Fibroblast of mammary gland (primary cell): ENCODE results near the gene SCUBE1.

Experiments
- DNase-seq: peaks from one replicate; pipeline ENCODE4 v3.0.0-alpha.2; 2010; ENCODE audit warnings: low read depth
- H3K4me3 ChIP-seq: 2 replicates; pipeline ENCODE4 v1.5.1; 2011; ENCODE audit warnings: low read depth, mild to moderate bottlenecking, low read length, moderate library complexity; ENCODE audit not compliant: control insufficient read depth
- TF ChIP-seq, protein P1 (sequence below): conservative IDR thresholded peaks from 2 replicates; pipeline ENCODE4 v1.5.1; 2011; ENCODE audit warnings: low read depth, low read length, inconsistent platforms; ENCODE audit not compliant: control insufficient read depth, insufficient read depth

Gene SCUBE1

GRCh38 chr22:43343262-43343669 lies at the start of gene SCUBE1:
SCUBE1 (minus strand) TSS chr22:43343372; CDS start chr22:43343261, 111 bp downstream.
- DNase-seq: peak; percentile 7
- TF ChIP-seq, protein P1, sequence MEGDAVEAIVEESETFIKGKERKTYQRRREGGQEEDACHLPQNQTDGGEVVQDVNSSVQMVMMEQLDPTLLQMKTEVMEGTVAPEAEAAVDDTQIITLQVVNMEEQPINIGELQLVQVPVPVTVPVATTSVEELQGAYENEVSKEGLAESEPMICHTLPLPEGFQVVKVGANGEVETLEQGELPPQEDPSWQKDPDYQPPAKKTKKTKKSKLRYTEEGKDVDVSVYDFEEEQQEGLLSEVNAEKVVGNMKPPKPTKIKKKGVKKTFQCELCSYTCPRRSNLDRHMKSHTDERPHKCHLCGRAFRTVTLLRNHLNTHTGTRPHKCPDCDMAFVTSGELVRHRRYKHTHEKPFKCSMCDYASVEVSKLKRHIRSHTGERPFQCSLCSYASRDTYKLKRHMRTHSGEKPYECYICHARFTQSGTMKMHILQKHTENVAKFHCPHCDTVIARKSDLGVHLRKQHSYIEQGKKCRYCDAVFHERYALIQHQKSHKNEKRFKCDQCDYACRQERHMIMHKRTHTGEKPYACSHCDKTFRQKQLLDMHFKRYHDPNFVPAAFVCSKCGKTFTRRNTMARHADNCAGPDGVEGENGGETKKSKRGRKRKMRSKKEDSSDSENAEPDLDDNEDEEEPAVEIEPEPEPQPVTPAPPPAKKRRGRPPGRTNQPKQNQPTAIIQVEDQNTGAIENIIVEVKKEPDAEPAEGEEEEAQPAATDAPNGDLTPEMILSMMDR: no peak
- H3K4me3 ChIP-seq: no peak within 1 kb of the TSS

GRCh38 chr22:43392385-43392989 lies 49.3 kb upstream of the SCUBE1 start:
- TF ChIP-seq, protein P1: no peak
- H3K4me3 ChIP-seq: no peak overlapping the region
- DNase-seq: no peak

- DNase-seq: no peak
- no peak overlapping the region for H3K4me3 ChIP-seq
- TF ChIP-seq, protein P1: no peak
These were observed 48.1 kb upstream of the SCUBE1 start for GRCh38 chr22:43391306-43391705.

DNA sequence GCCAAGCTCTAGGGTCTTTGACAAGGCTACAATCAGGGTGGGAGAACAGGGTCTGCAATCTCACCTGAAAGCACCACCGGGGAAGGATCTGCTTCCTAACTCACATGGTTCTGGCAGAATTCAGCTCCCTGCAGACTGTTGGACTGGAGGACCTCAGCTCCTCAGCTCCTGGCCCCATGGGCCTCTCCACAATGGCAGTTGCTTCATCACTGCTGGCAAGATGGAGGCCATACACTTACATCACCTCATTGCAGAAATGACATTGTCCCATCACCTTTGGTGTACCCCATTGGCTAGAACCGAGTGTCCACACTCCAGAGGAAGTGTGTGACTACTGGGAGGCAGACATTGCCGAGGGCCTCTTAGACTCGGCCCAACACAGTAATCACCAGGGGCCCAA lies 47.7 kb upstream of the SCUBE1 start:
- H3K4me3 ChIP-seq: no peak overlapping the region
- TF ChIP-seq, protein P1: no peak
- DNase-seq: no peak

DNA sequence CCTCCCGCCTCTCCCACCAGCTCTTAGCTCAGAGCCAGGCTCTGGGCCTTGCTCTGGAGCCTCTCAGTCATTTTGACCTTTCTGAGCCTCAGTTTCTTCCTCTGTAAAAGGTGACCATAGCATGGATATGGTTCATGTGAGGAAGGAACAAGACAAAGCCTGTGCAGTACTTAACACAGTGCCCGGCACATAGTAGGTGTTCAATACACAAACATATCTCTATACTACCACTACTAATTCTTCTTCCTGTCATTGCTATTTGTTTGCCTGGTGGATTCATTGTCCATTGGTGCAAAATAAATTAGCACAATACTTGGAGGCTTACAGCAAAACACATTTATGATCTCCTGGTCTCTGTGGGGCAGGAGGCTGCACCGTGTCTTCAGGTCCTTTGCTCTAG lies 47.0 kb upstream of the SCUBE1 start:
- DNase-seq: no peak
- TF ChIP-seq, protein P1: no peak
- H3K4me3 ChIP-seq: no peak overlapping the region

DNA sequence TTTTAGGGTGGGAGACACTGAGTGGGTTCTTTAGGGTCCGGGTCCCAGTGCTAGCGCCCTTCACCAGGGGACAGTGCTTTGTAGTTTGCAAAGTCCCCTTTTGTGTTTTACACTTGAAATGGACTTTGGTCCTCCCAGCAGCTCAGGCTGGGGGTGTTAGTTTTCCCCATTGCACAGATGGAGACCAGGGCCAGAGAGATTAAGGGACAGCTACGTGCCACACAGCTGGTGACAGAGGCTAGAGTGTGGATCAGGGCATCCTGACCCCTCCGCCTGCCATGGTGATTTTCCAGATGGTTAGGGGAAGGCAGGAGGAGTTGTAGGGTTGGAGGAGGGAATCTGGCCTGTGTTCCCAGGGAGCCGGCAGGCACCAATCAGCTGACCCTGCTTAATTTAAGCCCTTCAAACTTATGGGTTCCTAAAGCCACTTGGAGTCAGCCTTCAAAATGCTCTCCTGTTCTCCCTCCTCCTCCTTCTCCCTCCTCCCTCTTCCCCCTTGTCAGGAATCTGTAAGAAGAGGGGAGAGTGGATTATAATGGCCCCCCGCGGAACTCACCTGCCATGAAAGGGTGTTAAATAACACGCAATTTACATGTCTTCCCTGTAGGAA lies 46.2 kb upstream of the SCUBE1 start:
- TF ChIP-seq, protein P1: no peak
- H3K4me3 ChIP-seq: no peak overlapping the region
- DNase-seq: no peak
